IMR-90 (cell line): Measurements from ENCODE around the gene RNF41. TPM values are rescaled to one million over a fixed set of nuclear protein-coding genes. Genes with fewer than 3 reads are reported as not detected.

Experiments used
- ATAC-seq: fragments of 200-7000 bp; cut with Tn5 transposase; 2 replicates; pipeline ENCODE4 v1.9.1; 2020; ENCODE audit warnings: low read depth, mild to moderate bottlenecking, moderate library complexity
- BruUV-seq: library from RNA; stranded (reverse); fragments of 400-500 nt; replicated peaks from 2 replicates; lab custom pipeline; 2021; lab: Mats Ljungman, UMichigan
- CTCF ChIA-PET: fragments of 300-600 bp; formaldehyde crosslinking; extraction: SDS; loops from one replicate; lab custom pipeline; 2021; ENCODE audit warnings: antibody characterized with exemption; lab: Yijun Ruan, JAX
- POLR2A ChIA-PET: fragments of 300-600 bp; sonication (Branson Sonifier 250); formaldehyde crosslinking; loops from one replicate; lab custom pipeline; 2022; ENCODE audit warnings: antibody characterized with exemption; ENCODE audit not compliant: unreplicated experiment; lab: Charles Lee
- DNase-seq: peaks from one replicate; pipeline ENCODE4 v3.0.0; 2013
- H2AFZ ChIP-seq: replicated peaks from 2 replicates; pipeline ENCODE3; 2013; ENCODE audit warnings: low read length, mild to moderate bottlenecking; ENCODE audit not compliant: poor library complexity
- H2AK5ac ChIP-seq: 2 replicates; pipeline ENCODE4 v1.6.1; 2013; ENCODE audit warnings: low read depth, low read length, inconsistent platforms
- H2AK9ac ChIP-seq: replicated peaks from 2 replicates; pipeline ENCODE3; 2013; ENCODE audit warnings: mild to moderate bottlenecking, low read depth, low read length, moderate library complexity; ENCODE audit not compliant: poor library complexity
- H2BK120ac ChIP-seq: 2 replicates; pipeline ENCODE4 v1.6.1; 2013; ENCODE audit warnings: low read depth, low read length, inconsistent platforms
- H2BK15ac ChIP-seq: 3 replicates; pipeline ENCODE4 v1.6.1; 2013; ENCODE audit warnings: low read depth, low read length, inconsistent platforms
- H2BK20ac ChIP-seq: 2 replicates; pipeline ENCODE4 v1.6.1; 2013; ENCODE audit warnings: low read depth, mild to moderate bottlenecking, inconsistent platforms, low read length, moderate library complexity
- H2BK5ac ChIP-seq: 2 replicates; pipeline ENCODE4 v1.6.1; 2013; ENCODE audit warnings: mild to moderate bottlenecking, low read depth, low read length, inconsistent platforms; ENCODE audit not compliant: poor library complexity, severe bottlenecking
- H3K14ac ChIP-seq: replicated peaks from 2 replicates; pipeline ENCODE4 v1.6.1; 2013; ENCODE audit warnings: low read depth, low read length, inconsistent platforms
- H3K18ac ChIP-seq: 2 replicates; pipeline ENCODE4 v1.6.1; 2013; ENCODE audit warnings: low read depth, low read length, control low read depth
- H3K23ac ChIP-seq: 2 replicates; pipeline ENCODE4 v1.6.1; 2013; ENCODE audit warnings: low read depth, low read length, inconsistent platforms
- H3K27ac ChIP-seq: 2 replicates; pipeline ENCODE4 v1.5.1; 2013; ENCODE audit warnings: mild to moderate bottlenecking, control low read depth, low read length; ENCODE audit not compliant: insufficient read depth
- H3K27me3 ChIP-seq: 2 replicates; pipeline ENCODE4 v1.6.1; 2013; ENCODE audit warnings: low read length; ENCODE audit not compliant: control insufficient read depth, insufficient read depth
- H3K36me3 ChIP-seq: 2 replicates; pipeline ENCODE4 v1.6.1; 2013; ENCODE audit warnings: low read length, mixed read lengths; ENCODE audit not compliant: control insufficient read depth, insufficient read depth
- H3K4ac ChIP-seq: 2 replicates; pipeline ENCODE4 v1.6.1; 2013; ENCODE audit warnings: low read depth, low read length, inconsistent platforms
- H3K4me1 ChIP-seq: 2 replicates; pipeline ENCODE4 v1.6.1; 2013; ENCODE audit warnings: low read length, mixed read lengths; ENCODE audit not compliant: control insufficient read depth, insufficient read depth
- H3K4me2 ChIP-seq: 2 replicates; pipeline ENCODE4 v1.6.1; 2013; ENCODE audit warnings: low read depth, mild to moderate bottlenecking, control low read depth, low read length, moderate library complexity
- H3K4me3 ChIP-seq: 2 replicates; pipeline ENCODE4 v1.5.1; 2013; ENCODE audit warnings: low read depth, mild to moderate bottlenecking, control low read depth, low read length, moderate library complexity; ENCODE audit not compliant: insufficient read depth
- H3K56ac ChIP-seq: 2 replicates; pipeline ENCODE4 v1.6.1; 2013; ENCODE audit warnings: low read length, inconsistent platforms; ENCODE audit not compliant: insufficient read depth; ENCODE audit errors: extremely low read depth
- H3K79me1 ChIP-seq, 2 experiments: 2 replicates each; pipeline ENCODE4 v1.6.1; 2013; ENCODE audit warnings: low read length in 2 of 2, inconsistent platforms in 1 of 2, low read depth in 1 of 2
- H3K9ac ChIP-seq: 2 replicates; pipeline ENCODE4 v1.6.1; 2013; ENCODE audit warnings: low read depth, low read length, control low read depth
- H3K9me1 ChIP-seq: 2 replicates; pipeline ENCODE4 v1.6.1; 2013; ENCODE audit warnings: low read length, inconsistent platforms; ENCODE audit not compliant: insufficient read depth
- H3K9me3 ChIP-seq: 2 replicates; pipeline ENCODE4 v1.6.1; 2013; ENCODE audit warnings: low read length; ENCODE audit not compliant: control insufficient read depth, insufficient read depth
- H4K20me1 ChIP-seq: 2 replicates; pipeline ENCODE4 v1.6.1; 2013; ENCODE audit warnings: low read length, inconsistent platforms; ENCODE audit not compliant: insufficient read depth
- H4K5ac ChIP-seq: 2 replicates; pipeline ENCODE4 v1.6.1; 2013; ENCODE audit warnings: mild to moderate bottlenecking, low read depth, low read length, control low read depth
- H4K8ac ChIP-seq, 2 experiments: 2 replicates each; pipeline ENCODE4 v1.6.1; 2013; ENCODE audit warnings: low read depth in 2 of 2, low read length in 2 of 2, control low read depth in 1 of 2, inconsistent platforms in 1 of 2
- H4K91ac ChIP-seq: 2 replicates; pipeline ENCODE4 v1.6.1; 2013; ENCODE audit warnings: low read depth, low read length, inconsistent platforms; ENCODE audit not compliant: insufficient read depth
- CEBPB ChIP-seq: IDR thresholded peaks from 2 replicates; pipeline ENCODE4 v1.6.1; 2012; ENCODE audit warnings: low read depth, low read length, improper control_type of control experiment
- CHD1 ChIP-seq: IDR thresholded peaks from 2 replicates; pipeline ENCODE4 v1.6.1; 2012; ENCODE audit warnings: low read depth, low read length, improper control_type of control experiment
- FOS ChIP-seq: fragments of 150-350 bp; IDR thresholded peaks from 2 replicates; pipeline ENCODE4 v1.6.1; 2016; ENCODE audit warnings: low read depth, low read length
- MAFK ChIP-seq: IDR thresholded peaks from 2 replicates; pipeline ENCODE4 v1.6.1; 2012; ENCODE audit warnings: low read depth, low read length, improper control_type of control experiment
- MXI1 ChIP-seq: IDR thresholded peaks from 2 replicates; pipeline ENCODE4 v1.6.1; 2012; ENCODE audit warnings: low read depth, mild to moderate bottlenecking, low read length, moderate library complexity, borderline replicate concordance
- NFE2L2 ChIP-seq: fragments of 150-350 bp; IDR thresholded peaks from 2 replicates; pipeline ENCODE4 v1.6.1; 2016; ENCODE audit warnings: low read depth, mild to moderate bottlenecking, low read length
- POLR2A ChIP-seq: IDR thresholded peaks from 2 replicates; pipeline ENCODE4 v1.6.1; 2012; ENCODE audit warnings: mild to moderate bottlenecking, low read depth, low read length
- RAD21 ChIP-seq: IDR thresholded peaks from 2 replicates; pipeline ENCODE4 v1.6.1; 2012; ENCODE audit warnings: low read length, improper control_type of control experiment
- RCOR1 ChIP-seq: IDR thresholded peaks from 2 replicates; pipeline ENCODE4 v1.6.1; 2012; ENCODE audit warnings: mild to moderate bottlenecking, low read length, improper control_type of control experiment; ENCODE audit not compliant: insufficient replicate concordance
- SMC3 ChIP-seq: fragments of 150-350 bp; IDR thresholded peaks from 2 replicates; pipeline ENCODE4 v1.6.1; 2016; ENCODE audit warnings: low read depth, mild to moderate bottlenecking, antibody characterized with exemption, low read length, moderate library complexity
- WGBS, 2 experiments: methylation state at CpG; one replicate each; pipeline versions ENCODE4 v1.1.5 to v1.1.7; 2013; ENCODE audit warnings: missing lambda C conversion rate in 2 of 2; ENCODE audit not compliant: insufficient read length in 1 of 2; ENCODE audit errors: extremely low coverage in 2 of 2; 5-methylcytosine and 5-hydroxymethylcytosine counted together
- dilution Hi-C: fragments of 300-500 bp; cut with HindIII; formaldehyde crosslinking; loops from one replicate; pipeline ENCODE4 v1.14.3; 2018; ENCODE audit warnings: low sequenced_read_pairs; ENCODE audit not compliant: unreplicated experiment
- in situ Hi-C: fragments of 300-500 bp; cut with MboI; formaldehyde crosslinking; loops from 3 replicates; pipeline ENCODE4 v1.14.3; 2019; ENCODE audit warnings: low sequenced_read_pairs, inconsistent platforms, mixed read lengths
- intact Hi-C: fragments of 100-400 bp; cut with micrococcal nuclease; formaldehyde crosslinking; loops from 2 replicates; pipeline ENCODE4 v1.10.0; 2022
- polyA plus RNA-seq, 3 experiments: library from polyadenylated mRNA; depleted of rRNA; stranded (reverse); fragments of >200 nt; gene quantifications; 2 replicates each; pipeline ENCODE4 v1.2.3, GENCODE V29; 2012; ENCODE audit warnings: low replicate concordance in 1 of 3
- total RNA-seq: library from RNA; depleted of rRNA; stranded (reverse); fragments of >200 nt; gene quantifications from 2 replicates; pipeline ENCODE4 v1.2.3, GENCODE V29; 2012
- TF ChIP-seq, protein P1 (sequence below): conservative IDR thresholded peaks from 2 replicates; pipeline ENCODE4 v1.5.1; 2012; ENCODE audit warnings: mild to moderate bottlenecking, low read depth, low read length, improper control_type of control experiment
- TF ChIP-seq, protein P2 (sequence below): fragments of 150-350 bp; IDR thresholded peaks from 2 replicates; pipeline ENCODE4 v1.6.1; 2016; ENCODE audit warnings: low read depth, mild to moderate bottlenecking, low read length, moderate library complexity, borderline replicate concordance

Gene RNF41
- total and polyA plus RNA-seq, 2 of the 4 experiments (the other 2 are of a cell fraction), result 112 to 272 TPM

DNA sequence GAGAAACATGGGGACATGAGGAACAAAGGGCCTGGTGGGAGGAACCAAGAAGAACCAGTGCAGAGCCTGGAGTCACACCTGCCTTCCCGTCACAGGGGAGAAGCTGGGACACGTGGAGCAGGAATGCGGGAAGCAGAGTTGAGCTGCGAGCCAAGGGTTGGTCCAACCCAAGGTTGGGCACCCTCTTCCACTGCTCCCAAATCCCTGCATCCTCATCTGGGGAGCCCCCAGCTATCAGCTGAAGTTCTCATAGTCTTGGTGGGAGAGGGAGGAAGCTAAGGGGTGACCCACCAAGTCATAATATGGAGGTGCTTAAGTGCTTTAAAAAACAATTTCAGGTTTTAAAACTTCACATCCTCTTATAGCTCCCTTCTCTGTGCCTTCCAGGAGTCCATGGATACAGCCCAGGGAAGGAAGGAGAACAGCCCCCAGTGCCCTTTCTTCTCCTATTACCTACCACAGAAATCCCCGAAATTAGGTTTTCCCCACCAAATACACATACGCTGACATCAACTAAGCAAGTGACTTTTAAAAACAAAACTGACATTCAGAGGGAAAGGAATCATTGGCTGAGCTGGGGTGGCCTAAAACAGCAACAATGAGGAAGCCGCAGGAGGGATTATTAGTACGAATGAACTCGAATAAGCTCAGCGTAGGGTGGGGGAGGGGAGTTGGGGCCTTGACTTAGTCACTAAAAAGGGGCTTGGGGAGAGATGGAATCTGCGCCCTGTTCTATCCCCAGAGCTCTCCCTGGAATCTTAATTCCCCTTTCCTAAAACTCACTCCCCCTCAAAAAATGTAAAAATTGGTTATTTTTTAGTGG lies 59.0 kb downstream of the RNF41 start (continued):
- no peak for TF ChIP-seq SMC3

DNA sequence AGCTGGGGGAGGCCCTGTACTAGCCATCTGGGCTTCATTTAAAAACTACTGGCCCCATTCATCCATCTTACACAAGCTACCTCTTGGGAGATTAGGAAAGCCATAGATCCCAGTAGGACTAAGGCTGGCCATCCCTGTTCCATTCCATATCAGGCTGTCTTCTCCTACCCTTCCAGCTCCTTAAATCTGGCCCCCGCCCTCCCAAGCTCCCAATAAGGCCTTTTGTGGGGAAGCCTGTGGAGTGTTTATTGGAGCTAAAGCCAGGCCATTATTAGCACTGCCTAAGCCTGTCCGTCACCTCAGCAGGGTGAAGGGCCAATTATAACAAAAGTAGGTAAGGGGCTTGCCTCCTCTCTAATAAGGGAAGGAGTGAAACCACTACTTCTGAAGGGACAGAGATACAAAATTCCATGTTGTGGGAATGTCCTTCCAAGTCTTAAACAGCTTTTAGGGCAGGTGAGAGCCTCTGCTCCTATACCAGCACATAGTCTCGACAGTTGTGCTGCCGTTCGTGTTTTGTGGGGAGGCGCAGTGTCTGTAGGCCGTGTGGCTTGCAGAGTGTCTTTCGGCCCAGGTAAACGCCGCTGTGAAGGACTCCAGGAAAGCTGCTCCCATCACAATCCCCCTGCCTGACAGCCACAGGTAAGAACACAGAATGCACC lies 59.9 kb downstream of the RNF41 start:
- Histone ChIP-seq H2BK20ac (no peak overlapping the region), H3K23ac (peak overlapping the region; percentile 99; the same call in 1 of the 2 replicates), H3K36me3 (peaks cover 68% of the 10 kb centered on the region), H2BK120ac (no peak overlapping the region), H3K9me3 (no peaks in the 10 kb centered on the region), H3K4me3 (no peak overlapping the region), H3K4me1 (peaks cover 15% of the 10 kb centered on the region), H3K18ac (no peak overlapping the region), H2AK9ac (peak overlapping the region; percentile 29), H2AFZ (no peak overlapping the region), H3K27ac (no peak overlapping the region), H3K4me2 (no peak overlapping the region), H4K5ac (no peak overlapping the region), H3K4ac (no peak overlapping the region), H3K9ac (peak overlapping the region; percentile 100; the same call in 1 of the 2 replicates), H4K20me1 (peaks cover 69% of the 10 kb centered on the region), H2BK5ac (no peak overlapping the region), H3K79me1 (peaks cover 14 to 47% of the 10 kb centered on the region in 2 experiments), H3K56ac (no peak overlapping the region), H2BK15ac (no peak overlapping the region), H4K91ac (no peak overlapping the region), H3K27me3 (no peaks in the 10 kb centered on the region), H2AK5ac (no peak overlapping the region), H3K9me1 (no peaks in the 10 kb centered on the region), H3K14ac (no peak overlapping the region), H4K8ac (0 out of 4 replicates have a peak overlapping the region, but pooled peaks of 1 of the 2 experiments have one; percentile 1)
- in situ Hi-C loops (no loop called here), dilution Hi-C loops (no loop called here), intact Hi-C loops (no loop called here)
- DNase-seq, result no peak
- ATAC-seq, result no peak
- POLR2A ChIA-PET, result interaction anchor here (0.5 to 1.7 kb wide), 2 partner anchors 15 to 42 kb away, joined by 6 to 7 read pairs; no protein-coding TSS in a partner anchor
- no TSS peak for BruUV-seq
- CTCF ChIA-PET, result interaction anchor here (0.5 to 2.0 kb wide), 3 partner anchors 23 to 480 kb away, joined by 3 to 8 read pairs (median 4); partner anchors contain the start of gene SMARCC2
- no CpG with 5 or more reads among the region's 10 CpGs for WGBS, 2 experiments
- TF ChIP-seq RAD21 (no peak), MAFK (no peak), MXI1 (no peak), FOS (no peak), POLR2A (no peak), SMC3 (no peak), NFE2L2 (no peak), CHD1 (no peak), CEBPB (no peak), RCOR1 (no peak)
- TF ChIP-seq, protein P1, sequence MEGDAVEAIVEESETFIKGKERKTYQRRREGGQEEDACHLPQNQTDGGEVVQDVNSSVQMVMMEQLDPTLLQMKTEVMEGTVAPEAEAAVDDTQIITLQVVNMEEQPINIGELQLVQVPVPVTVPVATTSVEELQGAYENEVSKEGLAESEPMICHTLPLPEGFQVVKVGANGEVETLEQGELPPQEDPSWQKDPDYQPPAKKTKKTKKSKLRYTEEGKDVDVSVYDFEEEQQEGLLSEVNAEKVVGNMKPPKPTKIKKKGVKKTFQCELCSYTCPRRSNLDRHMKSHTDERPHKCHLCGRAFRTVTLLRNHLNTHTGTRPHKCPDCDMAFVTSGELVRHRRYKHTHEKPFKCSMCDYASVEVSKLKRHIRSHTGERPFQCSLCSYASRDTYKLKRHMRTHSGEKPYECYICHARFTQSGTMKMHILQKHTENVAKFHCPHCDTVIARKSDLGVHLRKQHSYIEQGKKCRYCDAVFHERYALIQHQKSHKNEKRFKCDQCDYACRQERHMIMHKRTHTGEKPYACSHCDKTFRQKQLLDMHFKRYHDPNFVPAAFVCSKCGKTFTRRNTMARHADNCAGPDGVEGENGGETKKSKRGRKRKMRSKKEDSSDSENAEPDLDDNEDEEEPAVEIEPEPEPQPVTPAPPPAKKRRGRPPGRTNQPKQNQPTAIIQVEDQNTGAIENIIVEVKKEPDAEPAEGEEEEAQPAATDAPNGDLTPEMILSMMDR, result no peak
- TF ChIP-seq, protein P2, sequence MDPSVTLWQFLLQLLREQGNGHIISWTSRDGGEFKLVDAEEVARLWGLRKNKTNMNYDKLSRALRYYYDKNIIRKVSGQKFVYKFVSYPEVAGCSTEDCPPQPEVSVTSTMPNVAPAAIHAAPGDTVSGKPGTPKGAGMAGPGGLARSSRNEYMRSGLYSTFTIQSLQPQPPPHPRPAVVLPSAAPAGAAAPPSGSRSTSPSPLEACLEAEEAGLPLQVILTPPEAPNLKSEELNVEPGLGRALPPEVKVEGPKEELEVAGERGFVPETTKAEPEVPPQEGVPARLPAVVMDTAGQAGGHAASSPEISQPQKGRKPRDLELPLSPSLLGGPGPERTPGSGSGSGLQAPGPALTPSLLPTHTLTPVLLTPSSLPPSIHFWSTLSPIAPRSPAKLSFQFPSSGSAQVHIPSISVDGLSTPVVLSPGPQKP, result no peak
